GM06990 (cell line): Measurements from ENCODE around the gene SREBF1.

Experiments
- DNase-seq: peaks from one replicate; pipeline ENCODE4 v3.0.0-alpha.2; 2011; ENCODE audit not compliant: insufficient read length; ENCODE audit errors: extremely low read depth
- H3K27me3 ChIP-seq: replicated peaks from 2 replicates; pipeline ENCODE4 v1.6.0; 2011; ENCODE audit warnings: low read length; ENCODE audit not compliant: control insufficient read depth, insufficient read depth
- H3K36me3 ChIP-seq: 2 replicates; pipeline ENCODE4 v1.5.1; 2011; ENCODE audit warnings: low read length; ENCODE audit not compliant: control insufficient read depth, insufficient read depth
- H3K4me3 ChIP-seq: replicated peaks from 2 replicates; pipeline ENCODE4 v1.5.1; 2011; ENCODE audit warnings: low read depth, mild to moderate bottlenecking, control low read depth, low read length
- TF ChIP-seq, protein P1 (sequence below): IDR thresholded peaks from 2 replicates; pipeline ENCODE4 v1.5.1; 2011; ENCODE audit warnings: low read length, control low read depth, mild to moderate bottlenecking, inconsistent platforms; ENCODE audit not compliant: insufficient read depth, poor library complexity, severe bottlenecking

SREBF1 gene

DNA sequence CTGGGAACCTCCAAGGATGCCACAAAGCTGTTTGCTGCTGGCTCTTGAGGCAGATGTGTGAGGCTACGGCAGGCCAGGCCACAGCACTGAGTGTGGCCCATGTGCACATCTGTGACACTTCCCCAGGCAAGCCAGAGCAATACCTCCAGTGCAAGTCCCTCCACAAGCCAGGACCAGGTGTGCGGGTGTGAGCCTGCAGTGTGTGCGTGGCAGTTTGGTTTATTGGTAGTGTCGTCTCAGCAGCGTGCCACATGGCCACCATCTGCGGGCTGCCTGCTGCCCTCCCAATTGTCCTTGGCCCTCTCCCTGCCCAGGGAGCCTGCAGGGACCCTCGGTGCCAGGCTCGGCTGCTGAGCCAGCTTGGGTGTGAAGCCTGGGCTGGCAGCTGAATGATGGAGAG lies 9.9 kb upstream of the SREBF1 start:
- DNase-seq, result no peak
- H3K36me3 ChIP-seq, result no peaks in the 10 kb centered on the region
- TF ChIP-seq, protein P1, sequence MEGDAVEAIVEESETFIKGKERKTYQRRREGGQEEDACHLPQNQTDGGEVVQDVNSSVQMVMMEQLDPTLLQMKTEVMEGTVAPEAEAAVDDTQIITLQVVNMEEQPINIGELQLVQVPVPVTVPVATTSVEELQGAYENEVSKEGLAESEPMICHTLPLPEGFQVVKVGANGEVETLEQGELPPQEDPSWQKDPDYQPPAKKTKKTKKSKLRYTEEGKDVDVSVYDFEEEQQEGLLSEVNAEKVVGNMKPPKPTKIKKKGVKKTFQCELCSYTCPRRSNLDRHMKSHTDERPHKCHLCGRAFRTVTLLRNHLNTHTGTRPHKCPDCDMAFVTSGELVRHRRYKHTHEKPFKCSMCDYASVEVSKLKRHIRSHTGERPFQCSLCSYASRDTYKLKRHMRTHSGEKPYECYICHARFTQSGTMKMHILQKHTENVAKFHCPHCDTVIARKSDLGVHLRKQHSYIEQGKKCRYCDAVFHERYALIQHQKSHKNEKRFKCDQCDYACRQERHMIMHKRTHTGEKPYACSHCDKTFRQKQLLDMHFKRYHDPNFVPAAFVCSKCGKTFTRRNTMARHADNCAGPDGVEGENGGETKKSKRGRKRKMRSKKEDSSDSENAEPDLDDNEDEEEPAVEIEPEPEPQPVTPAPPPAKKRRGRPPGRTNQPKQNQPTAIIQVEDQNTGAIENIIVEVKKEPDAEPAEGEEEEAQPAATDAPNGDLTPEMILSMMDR, result no peak
- no peaks in the 10 kb centered on the region for H3K27me3 ChIP-seq
- no peak overlapping the region for H3K4me3 ChIP-seq

DNA sequence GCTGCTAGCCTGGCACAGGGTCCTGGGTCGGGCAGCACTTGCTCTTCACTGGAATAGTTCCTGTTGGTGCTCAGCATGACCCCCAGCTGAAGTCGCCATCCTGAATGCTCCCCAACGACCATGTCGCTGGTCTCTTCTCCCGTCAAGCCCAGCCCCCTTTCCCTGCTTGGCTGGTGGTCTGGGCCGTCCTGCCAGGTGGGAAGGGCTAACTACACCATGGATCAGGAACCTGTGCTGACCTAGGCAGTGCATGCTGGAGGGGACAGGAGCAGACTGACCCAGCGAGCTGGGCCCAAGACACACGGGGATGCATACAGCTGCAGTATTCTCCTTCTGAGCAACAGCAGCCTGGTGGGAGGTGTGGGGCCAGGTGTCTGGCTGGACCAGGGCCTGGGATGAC lies 9.2 kb upstream of the SREBF1 start:
- no peak for DNase-seq
- Histone ChIP-seq H3K4me3 (no peak overlapping the region), H3K27me3 (no peaks in the 10 kb centered on the region), H3K36me3 (no peaks in the 10 kb centered on the region)
- TF ChIP-seq, protein P1, result no peak

GRCh38 chr17:17845046-17845775 lies 8.4 kb upstream of the SREBF1 start:
- no peak for DNase-seq
- H3K36me3 ChIP-seq, result no peaks in the 10 kb centered on the region
- no peaks in the 10 kb centered on the region for H3K27me3 ChIP-seq
- H3K4me3 ChIP-seq, result no peak overlapping the region
- TF ChIP-seq, protein P1, result no peak

GRCh38 chr17:17844500-17844899 lies 7.7 kb upstream of the SREBF1 start:
- TF ChIP-seq, protein P1, result no peak
- no peak for DNase-seq
- no peaks in the 10 kb centered on the region for H3K27me3 ChIP-seq
- H3K36me3 ChIP-seq, result no peaks in the 10 kb centered on the region
- no peak overlapping the region for H3K4me3 ChIP-seq

- TF ChIP-seq, protein P1, result no peak
- Histone ChIP-seq H3K4me3 (no peak overlapping the region), H3K36me3 (no peaks in the 10 kb centered on the region), H3K27me3 (no peaks in the 10 kb centered on the region)
- no peak for DNase-seq
These were observed 7.3 kb upstream of the SREBF1 start for GRCh38 chr17:17844079-17844478.

DNA sequence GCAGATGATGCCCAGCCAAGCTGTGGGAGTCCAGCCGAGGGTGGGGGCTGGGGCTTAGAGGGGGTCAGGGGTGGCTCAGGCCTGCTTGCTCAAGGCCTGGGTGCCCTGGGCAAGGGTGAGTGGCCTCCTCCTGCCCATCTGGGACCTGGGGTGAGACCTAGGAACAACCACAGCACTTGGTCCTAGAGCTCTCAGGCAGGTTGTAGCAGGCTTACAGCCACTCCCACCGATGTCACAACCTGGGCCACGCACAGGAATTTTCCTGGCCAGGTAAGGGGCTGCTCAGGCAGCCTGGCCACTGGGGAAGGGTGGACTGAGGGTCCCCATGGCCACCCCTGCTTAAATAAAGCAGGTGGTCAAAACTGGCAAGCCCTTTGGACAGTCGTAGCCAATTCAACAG lies 6.3 kb upstream of the SREBF1 start:
- TF ChIP-seq, protein P1, result no peak

More for the DNA sequence above, 6.3 kb upstream of the SREBF1 start:
- no peaks in the 10 kb centered on the region for H3K27me3 ChIP-seq
- no peak for DNase-seq
- no peaks in the 10 kb centered on the region for H3K36me3 ChIP-seq
- H3K4me3 ChIP-seq, result no peak overlapping the region
